Keratinocyte (primary cell): ENCODE results near the gene CCDC107. TPM values are rescaled to one million over a fixed set of nuclear protein-coding genes. Genes with fewer than 3 reads are reported as not detected.
"Not testable (repeated sequence)": the region's sequence is repeated elsewhere in the genome, so short reads cannot be mapped to it uniquely, and the experiment has no call there.

Source experiments
- DNase-seq: peaks from one replicate; pipeline ENCODE4 v3.0.0-alpha.2; 2011; ENCODE audit warnings: low read depth, missing footprints, low spot score
- FAIRE-seq: peaks from 2 replicates; lab custom pipeline; 2011; peaks lifted over from hg19 to GRCh38; lab: Jason Lieb, UNC
- H2AFZ ChIP-seq: 2 replicates; pipeline ENCODE4 v1.6.0; 2012; ENCODE audit warnings: low read length, control low read depth, inconsistent platforms; ENCODE audit not compliant: control insufficient read depth
- H3K27ac ChIP-seq: 2 replicates; pipeline ENCODE4 v1.5.1; 2011; ENCODE audit warnings: low read length; ENCODE audit not compliant: control insufficient read depth, insufficient read depth
- H3K27me3 ChIP-seq: 3 replicates; pipeline ENCODE4 v1.6.0; 2011; ENCODE audit warnings: low read length; ENCODE audit not compliant: control insufficient read depth, insufficient read depth; ENCODE audit errors: extremely low read depth
- H3K36me3 ChIP-seq, 2 experiments: 2 replicates in 1 of 2; 3 replicates in 1 of 2; pipeline ENCODE4 v1.5.1; 2011; ENCODE audit warnings: low read length in 2 of 2, mild to moderate bottlenecking in 1 of 2; ENCODE audit not compliant: control insufficient read depth in 2 of 2, insufficient read depth in 2 of 2; ENCODE audit errors: extremely low read depth in 1 of 2
- H3K4me1 ChIP-seq: 3 replicates; pipeline ENCODE4 v1.5.1; 2011; ENCODE audit warnings: low read length; ENCODE audit not compliant: control insufficient read depth, insufficient read depth; ENCODE audit errors: extremely low read depth
- H3K4me2 ChIP-seq: 3 replicates; pipeline ENCODE4 v1.6.0; 2011; ENCODE audit warnings: low read depth, low read length; ENCODE audit not compliant: control insufficient read depth, insufficient read depth; ENCODE audit errors: extremely low read depth
- H3K4me3 ChIP-seq, 3 experiments: fragments of 200-600 bp in 1 of 3; sonication (generic) in 1 of 3; 2 replicates in 2 of 3; 3 replicates in 1 of 3; pipeline ENCODE4 v1.5.1; 2011 to 2016; ENCODE audit warnings: low read length in 3 of 3, mild to moderate bottlenecking in 3 of 3, control low read depth in 2 of 3, inconsistent platforms in 1 of 3, low read depth in 1 of 3, mixed read lengths in 1 of 3, mixed run types in 1 of 3, moderate library complexity in 1 of 3; ENCODE audit not compliant: control insufficient read depth in 2 of 3, insufficient read depth in 2 of 3; ENCODE audit errors: extremely low read depth in 1 of 3
- H3K79me2 ChIP-seq: 2 replicates; pipeline ENCODE4 v1.6.0; 2012; ENCODE audit warnings: low read length; ENCODE audit not compliant: control insufficient read depth, insufficient read depth
- H3K9ac ChIP-seq: 3 replicates; pipeline ENCODE4 v1.6.0; 2011; ENCODE audit warnings: low read length; ENCODE audit not compliant: control insufficient read depth, insufficient read depth; ENCODE audit errors: extremely low read depth
- H3K9me1 ChIP-seq: 3 replicates; pipeline ENCODE4 v1.6.0; 2011; ENCODE audit warnings: low read length; ENCODE audit not compliant: control insufficient read depth, insufficient read depth; ENCODE audit errors: extremely low read depth
- H3K9me3 ChIP-seq: 2 replicates; pipeline ENCODE4 v1.5.1; 2012; ENCODE audit warnings: low read depth, low read length; ENCODE audit not compliant: control insufficient read depth
- H4K20me1 ChIP-seq: 3 replicates; pipeline ENCODE4 v1.6.0; 2011; ENCODE audit warnings: low read length; ENCODE audit not compliant: control insufficient read depth, insufficient read depth; ENCODE audit errors: extremely low read depth
- EZH2 ChIP-seq: IDR thresholded peaks from one replicate; pipeline ENCODE4 v1.6.1; 2012; ENCODE audit warnings: inconsistent platforms, mild to moderate bottlenecking, low read length, moderate library complexity
- dilution Hi-C: fragments of 300-500 bp; cut with MboI; formaldehyde crosslinking; loops from one replicate; pipeline ENCODE4 v1.7.0; 2020; ENCODE audit warnings: low sequenced_read_pairs; ENCODE audit not compliant: extremely low pct_ligation_motif_present
- polyA plus RNA-seq, 5 experiments: library from polyadenylated mRNA; depleted of rRNA in 3 of 5; stranded (reverse) in 3 of 5; stranded (forward) in 1 of 5; unstranded in 1 of 5; fragments of >200 nt; gene quantifications; 1 replicate in 1 of 5; 2 replicates in 3 of 5; 3 replicates in 1 of 5; pipeline versions ENCODE4 v1.2.1 to v1.2.3, GENCODE V29; 2011 to 2012; ENCODE audit warnings: missing spikeins in 2 of 5, low read depth in 1 of 5, low replicate concordance in 1 of 5
- TF ChIP-seq, protein P1 (sequence below), 3 experiments: IDR thresholded peaks in 1 of 3; conservative IDR thresholded peaks in 1 of 3; optimal IDR thresholded peaks in 1 of 3; 2 replicates in 2 of 3; 3 replicates in 1 of 3; pipeline versions ENCODE3 to v1.5.1; 2011; ENCODE audit warnings: low read length in 3 of 3, mild to moderate bottlenecking in 3 of 3, moderate library complexity in 2 of 3, control low read depth in 1 of 3, inconsistent platforms in 1 of 3; ENCODE audit not compliant: insufficient read depth in 2 of 3; ENCODE audit errors: extremely low read depth in 1 of 3

The CCDC107 gene
- polyA plus RNA-seq, 1 donor (not counting 4 experiments of a cell fraction or from before 2014, with no cell fraction given) = 10.5 TPM

DNA sequence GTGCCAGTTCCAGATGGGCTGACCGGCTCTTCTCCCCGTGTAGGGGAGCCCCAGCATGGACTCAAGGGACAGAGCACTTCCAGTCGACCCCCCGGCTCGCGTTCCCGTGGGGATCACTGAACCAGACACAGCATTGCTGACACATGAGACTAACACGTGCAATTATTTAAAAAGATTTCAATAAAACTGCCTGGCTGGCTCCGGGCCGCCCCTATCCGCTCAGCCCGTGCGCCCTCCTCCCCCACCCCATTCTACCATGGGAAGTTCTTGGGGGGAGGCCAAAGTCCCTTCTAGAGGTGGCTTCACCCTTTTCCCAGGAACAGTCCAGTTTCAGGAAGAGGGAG, 48.3 kb upstream of the CCDC107 start:
- peaks cover 9 to 25% of the 10 kb centered on the region in 2 experiments for H3K36me3 ChIP-seq

DNA sequence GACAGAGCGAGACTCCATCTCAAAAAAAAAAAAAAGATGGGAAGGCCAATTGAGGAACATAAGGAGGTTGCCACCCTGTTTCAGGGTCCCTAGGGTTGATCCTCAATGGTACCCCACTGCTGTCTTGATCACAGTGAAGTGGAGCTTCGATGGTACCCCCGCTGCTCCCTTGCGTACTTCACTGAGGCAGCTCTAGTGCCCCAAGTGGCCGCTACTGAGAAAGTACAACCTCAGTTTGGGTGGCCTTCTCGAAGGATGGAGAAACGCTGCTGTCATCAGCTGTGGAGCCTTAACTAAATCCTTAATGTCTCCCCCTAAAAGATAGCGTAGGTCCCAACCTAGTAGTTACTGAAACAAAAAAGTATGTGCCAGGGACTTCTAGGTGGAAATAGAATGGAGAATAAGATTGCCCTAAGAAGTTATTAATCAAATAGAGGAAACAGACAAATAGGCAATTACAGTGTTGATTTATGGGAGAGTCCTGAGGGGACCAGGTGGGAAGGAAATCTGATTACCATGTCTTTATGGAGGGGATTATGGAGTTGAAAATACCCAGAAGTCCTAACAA, 46.8 kb upstream of the CCDC107 start:
- Histone ChIP-seq H3K9me3 (no peaks in the 10 kb centered on the region), H3K4me3 (no peak overlapping the region), H3K4me2 (no peak overlapping the region), H3K4me1 (peaks cover under 1% of the 10 kb centered on the region), H2AFZ (no peak overlapping the region), H3K9me1 (no peaks in the 10 kb centered on the region), H3K79me2 (peaks cover 3% of the 10 kb centered on the region), H3K36me3 (peaks cover 9 to 25% of the 10 kb centered on the region in 2 experiments), H3K27ac (no peak overlapping the region), H3K27me3 (peaks cover 12% of the 10 kb centered on the region), H4K20me1 (no peaks in the 10 kb centered on the region), H3K9ac (no peak overlapping the region)
- dilution Hi-C loops = no loop called here
- FAIRE-seq (peak; percentile 92), DNase-seq (no peak)
- TF ChIP-seq, protein P1, sequence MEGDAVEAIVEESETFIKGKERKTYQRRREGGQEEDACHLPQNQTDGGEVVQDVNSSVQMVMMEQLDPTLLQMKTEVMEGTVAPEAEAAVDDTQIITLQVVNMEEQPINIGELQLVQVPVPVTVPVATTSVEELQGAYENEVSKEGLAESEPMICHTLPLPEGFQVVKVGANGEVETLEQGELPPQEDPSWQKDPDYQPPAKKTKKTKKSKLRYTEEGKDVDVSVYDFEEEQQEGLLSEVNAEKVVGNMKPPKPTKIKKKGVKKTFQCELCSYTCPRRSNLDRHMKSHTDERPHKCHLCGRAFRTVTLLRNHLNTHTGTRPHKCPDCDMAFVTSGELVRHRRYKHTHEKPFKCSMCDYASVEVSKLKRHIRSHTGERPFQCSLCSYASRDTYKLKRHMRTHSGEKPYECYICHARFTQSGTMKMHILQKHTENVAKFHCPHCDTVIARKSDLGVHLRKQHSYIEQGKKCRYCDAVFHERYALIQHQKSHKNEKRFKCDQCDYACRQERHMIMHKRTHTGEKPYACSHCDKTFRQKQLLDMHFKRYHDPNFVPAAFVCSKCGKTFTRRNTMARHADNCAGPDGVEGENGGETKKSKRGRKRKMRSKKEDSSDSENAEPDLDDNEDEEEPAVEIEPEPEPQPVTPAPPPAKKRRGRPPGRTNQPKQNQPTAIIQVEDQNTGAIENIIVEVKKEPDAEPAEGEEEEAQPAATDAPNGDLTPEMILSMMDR (optimal IDR thresholded peaks at IDR 0.05 in 1 of 3, IDR thresholded peaks at IDR 0.05 in 1 of 3, conservative IDR thresholded peaks at IDR 0.05 in 1 of 3; ENCODE audit: extremely low read depth in 1 of 3, insufficient read depth in 2 of 3, low read length in 3 of 3) = peak; percentile 73 to 83 (median 76)
- TF ChIP-seq EZH2 = no peak

More for the DNA sequence above, 48.3 kb upstream of the CCDC107 start:
- Histone ChIP-seq H3K27me3 (no peaks in the 10 kb centered on the region), H3K9me3 (no peaks in the 10 kb centered on the region), H4K20me1 (no peaks in the 10 kb centered on the region), H3K79me2 (peaks cover 9% of the 10 kb centered on the region), H3K9ac (no peak overlapping the region), H3K9me1 (no peaks in the 10 kb centered on the region), H3K4me2 (no peak overlapping the region), H2AFZ (no peak overlapping the region), H3K4me3 (no peak overlapping the region), H3K4me1 (peaks cover 6% of the 10 kb centered on the region), H3K27ac (no peak overlapping the region)
- TF ChIP-seq EZH2 = no peak
- TF ChIP-seq, protein P1 (optimal IDR thresholded peaks at IDR 0.05 in 1 of 3, IDR thresholded peaks at IDR 0.05 in 1 of 3, conservative IDR thresholded peaks at IDR 0.05 in 1 of 3; ENCODE audit: extremely low read depth in 1 of 3, insufficient read depth in 2 of 3, low read length in 3 of 3) = no peak
- FAIRE-seq = no peak
- dilution Hi-C loops = no loop called here
- no peak for DNase-seq

DNA sequence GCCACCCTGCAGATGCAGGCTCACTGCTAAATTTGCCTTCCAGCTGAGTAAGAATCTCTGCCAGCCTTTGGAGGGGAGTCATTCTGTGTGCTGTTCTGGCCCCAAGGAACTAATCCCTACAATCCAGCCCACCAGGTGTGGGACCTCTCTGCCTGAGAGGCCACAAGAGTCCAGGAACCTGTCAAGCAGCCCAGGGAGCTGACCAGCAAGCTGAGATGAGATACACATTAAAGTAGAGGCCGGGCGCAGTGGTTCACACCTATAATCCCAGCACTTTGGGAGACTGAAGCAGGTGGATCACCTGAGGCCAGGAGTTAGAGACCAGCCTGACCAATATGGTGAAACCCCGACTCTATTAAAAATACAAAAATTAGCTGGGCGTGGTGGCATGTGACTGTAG, 46.0 kb upstream of the CCDC107 start:
- H3K36me3 ChIP-seq = peaks cover 9 to 25% of the 10 kb centered on the region in 2 experiments
- not testable (repeated sequence) for H3K4me1 ChIP-seq, FAIRE-seq

More for the DNA sequence above, 46.0 kb upstream of the CCDC107 start:
- dilution Hi-C loops, H4K20me1 ChIP-seq, H2AFZ ChIP-seq, H3K4me2 ChIP-seq, H3K9me3 ChIP-seq, H3K9ac ChIP-seq, H3K4me3 ChIP-seq, DNase-seq, H3K9me1 ChIP-seq, H3K79me2 ChIP-seq, H3K27ac ChIP-seq: not testable (repeated sequence)
- peaks cover 16% of the 10 kb centered on the region for H3K27me3 ChIP-seq
